ENCODE data around the gene LPIN1. TPM values are rescaled to one million over a fixed set of nuclear protein-coding genes. Genes with fewer than 3 reads are reported as not detected.
A peak's percentile ranks its signal among the peaks of the same experiment; 100 is the strongest.

LPIN1 gene
- polyA plus RNA-seq, 2 of the 4 experiments (the other 2 are of a cell fraction), result 19.2 to 27.5 TPM

DNA sequence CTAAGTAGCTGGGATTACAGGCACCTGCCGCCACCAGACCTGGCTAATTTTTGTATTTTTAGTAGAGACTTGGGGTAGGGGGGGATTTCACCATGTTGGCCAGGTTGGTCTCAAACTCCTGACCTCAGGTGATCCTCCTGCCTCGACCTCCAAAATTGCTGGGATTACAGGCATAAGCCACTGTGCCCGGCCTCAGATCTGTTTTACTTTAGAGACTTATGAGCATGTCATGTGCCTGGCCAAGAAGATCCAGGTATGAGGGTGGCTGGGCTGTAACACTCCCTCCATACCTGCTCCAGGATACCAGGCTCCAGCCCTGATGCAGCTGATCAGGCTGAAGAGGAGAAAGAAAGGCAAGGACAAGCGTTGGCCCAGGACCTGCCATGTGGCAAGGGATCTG lies 125.0 kb downstream of the LPIN1 start (continued):
- no peak for TF ChIP-seq BCL3 (IDR thresholded peaks at IDR 0.05)
- no peak for TF ChIP-seq ZSCAN20 (CRISPR knock-in tag; IDR thresholded peaks at IDR 0.05)

DNA sequence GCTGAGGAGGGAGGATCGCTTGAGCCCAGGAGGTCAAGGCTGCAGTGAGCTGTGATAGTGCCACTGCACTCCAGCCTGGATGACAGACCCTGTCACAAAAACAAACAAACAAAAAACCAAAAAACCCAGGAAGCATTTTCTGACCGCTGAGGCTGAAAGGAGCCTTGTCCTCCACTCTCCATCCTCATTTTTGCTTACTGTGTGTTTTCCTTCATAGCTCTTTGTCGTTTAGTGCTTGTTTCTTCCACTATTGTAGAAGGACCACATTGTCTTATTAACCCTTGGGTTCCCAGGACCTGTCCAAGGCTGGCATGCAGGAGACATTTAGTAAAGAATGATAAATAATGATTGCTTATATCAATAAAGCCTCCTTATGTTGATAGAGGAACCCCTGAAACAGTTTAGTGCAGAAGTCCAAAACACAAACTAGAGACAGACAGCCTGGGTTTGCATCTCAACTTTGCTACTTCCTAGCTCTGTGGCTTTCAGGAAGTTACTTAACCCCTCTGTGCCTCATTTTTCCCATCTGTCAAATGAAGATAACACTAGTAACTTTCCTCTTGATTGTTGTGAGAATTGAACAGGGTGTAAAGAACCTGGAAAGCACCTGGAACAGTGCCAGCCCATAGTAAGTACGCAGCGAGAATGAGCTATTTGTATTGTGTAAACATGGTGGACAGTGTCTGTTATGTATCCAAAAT lies 126.0 kb downstream of the LPIN1 start:
- ATAC-seq (no peak), FAIRE-seq (no peak), DNase-seq (ENCODE audit: low read depth in 1 of 2, low spot score in 1 of 2) (peak in 1 of 2 experiments; percentile 11)
- H3K4me2 ChIP-seq, result no peak overlapping the region
- no peak overlapping the region for H3K4me3 ChIP-seq
- ChIA-PET CTCF (interaction anchor here (0.9 to 2.9 kb wide), 2 partner anchors 9 to 44 kb away, joined by 3 to 22 read pairs; no protein-coding TSS in a partner anchor), POLR2A (interaction anchor here (0.7 kb wide), 1 partner anchor 19 kb away, joined by 3 read pairs; no protein-coding TSS in a partner anchor)
- H3K27ac ChIP-seq, result no peak overlapping the region
- 21% methylated on average over 5 of the region's 5 CpGs for WGBS (ENCODE audit: missing lambda C conversion rate)
- H3K9me3 ChIP-seq, result no peaks in the 10 kb centered on the region
- no peaks in the 10 kb centered on the region for H3K4me1 ChIP-seq
- TF ChIP-seq MAFK (IDR thresholded peaks at IDR 0.05; ENCODE audit: partially characterized antibody), result peak; percentile 61
- TF ChIP-seq USF2 (IDR thresholded peaks at IDR 0.05), result no peak
- TF ChIP-seq SMC3 (IDR thresholded peaks at IDR 0.05), result no peak
- TF ChIP-seq PHF8 (IDR thresholded peaks at IDR 0.05; ENCODE audit: borderline replicate concordance, low read depth), result no peak
- TF ChIP-seq CTCF (IDR thresholded peaks at IDR 0.05), result no peak

GRCh38 chr2:11872948-11873269 lies 126.5 kb downstream of the LPIN1 start:
- CTCF ChIA-PET, result interaction anchor here (2.9 kb wide), 1 partner anchor 10 kb away, joined by 22 read pairs; no protein-coding TSS in a partner anchor
- WGBS (ENCODE audit: missing lambda C conversion rate), result 22% methylated on average over 2 of the region's 2 CpGs
- no peaks in the 10 kb centered on the region for H3K9me3 ChIP-seq
- H3K4me3 ChIP-seq, result no peak overlapping the region
- H3K4me1 ChIP-seq, result no peaks in the 10 kb centered on the region
- H3K4me2 ChIP-seq, result no peak overlapping the region
- no peak for TF ChIP-seq CEBPB (IDR thresholded peaks at IDR 0.05)
- no peak for TF ChIP-seq JUN (IDR thresholded peaks at IDR 0.05)
- no peak for TF ChIP-seq MAZ (IDR thresholded peaks at IDR 0.05; ENCODE audit: borderline replicate concordance, low read depth, low read length)
- DNase-seq (ENCODE audit: low read depth in 1 of 2, low spot score in 1 of 2) (no peak), FAIRE-seq (no peak), ATAC-seq (no peak)
- no peak overlapping the region for H3K27ac ChIP-seq
- POLR2A ChIA-PET, result no interaction called here

GRCh38 chr2:11873356-11874154 lies 127.1 kb downstream of the LPIN1 start:
- ChIA-PET POLR2A (no interaction called here), CTCF (interaction anchor here (2.9 kb wide), 1 partner anchor 10 kb away, joined by 22 read pairs; no protein-coding TSS in a partner anchor)
- Histone ChIP-seq H3K4me1 (no peaks in the 10 kb centered on the region), H3K4me2 (no peak overlapping the region), H3K9me3 (no peaks in the 10 kb centered on the region), H3K4me3 (no peak overlapping the region), H3K27ac (no peak overlapping the region)
- ATAC-seq (no peak), DNase-seq (ENCODE audit: low read depth in 1 of 2, low spot score in 1 of 2) (no peak), FAIRE-seq (no peak)
- no peak for TF ChIP-seq SREBF2 (IDR thresholded peaks at IDR 0.05)
- TF ChIP-seq CEBPB (IDR thresholded peaks at IDR 0.05), result peak; percentile 74 to 86; a peak in 3 of 4 replicates
- 42% methylated on average over 11 of the region's 11 CpGs for WGBS (ENCODE audit: missing lambda C conversion rate)

DNA sequence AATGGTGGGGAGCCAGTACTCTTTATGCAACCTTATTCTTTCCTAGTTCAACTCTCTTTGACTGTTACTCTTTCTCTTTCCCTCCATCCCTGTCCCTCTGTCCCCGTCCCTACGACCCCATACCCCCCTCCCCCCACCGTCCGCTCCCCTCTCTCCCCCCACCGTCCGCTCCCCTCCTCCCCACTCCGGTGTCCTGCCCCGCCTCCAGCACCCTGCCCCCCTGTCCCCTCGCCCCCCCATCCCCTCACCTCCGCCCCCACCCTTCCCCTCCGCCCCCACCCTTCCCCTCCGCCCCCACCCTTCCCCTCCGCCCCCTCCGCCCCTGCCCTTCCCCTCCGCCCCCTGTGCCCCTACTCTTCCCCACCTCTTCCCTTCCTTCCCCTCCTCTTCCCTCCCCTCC lies 128.4 kb downstream of the LPIN1 start:
- Histone ChIP-seq H3K9me3 (no peaks in the 10 kb centered on the region), H3K27ac (no peak overlapping the region), H3K4me3 (no peak overlapping the region), H3K4me2 (no peak overlapping the region), H3K4me1 (no peaks in the 10 kb centered on the region)
- ATAC-seq, result no peak
- ChIA-PET POLR2A (no interaction called here), CTCF (no interaction called here)
- DNase-seq (ENCODE audit: low read depth in 1 of 2, low spot score in 1 of 2), result no peak
- WGBS (ENCODE audit: missing lambda C conversion rate), result no CpG with 5 or more reads among the region's 15 CpGs
- TF ChIP-seq, protein P1, sequence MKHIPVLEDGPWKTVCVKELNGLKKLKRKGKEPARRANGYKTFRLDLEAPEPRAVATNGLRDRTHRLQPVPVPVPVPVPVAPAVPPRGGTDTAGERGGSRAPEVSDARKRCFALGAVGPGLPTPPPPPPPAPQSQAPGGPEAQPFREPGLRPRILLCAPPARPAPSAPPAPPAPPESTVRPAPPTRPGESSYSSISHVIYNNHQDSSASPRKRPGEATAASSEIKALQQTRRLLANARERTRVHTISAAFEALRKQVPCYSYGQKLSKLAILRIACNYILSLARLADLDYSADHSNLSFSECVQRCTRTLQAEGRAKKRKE (CRISPR knock-in tag; IDR thresholded peaks at IDR 0.05; ENCODE audit: low read depth), result no peak
- no peak for TF ChIP-seq NPAS2 (CRISPR knock-in tag; IDR thresholded peaks at IDR 0.05; ENCODE audit: borderline replicate concordance)
- TF ChIP-seq FOXS1 (CRISPR knock-in tag; IDR thresholded peaks at IDR 0.05), result no peak
- TF ChIP-seq TP53 (CRISPR knock-in tag; IDR thresholded peaks at IDR 0.05), result no peak
- no peak for TF ChIP-seq MAX (IDR thresholded peaks at IDR 0.05)
- TF ChIP-seq ZC3H11A (IDR thresholded peaks at IDR 0.05), result no peak
- no peak for TF ChIP-seq POLR2A (IDR thresholded peaks at IDR 0.05; ENCODE audit: low read length)
- no peak for TF ChIP-seq SREBF2 (IDR thresholded peaks at IDR 0.05)
- no peak for TF ChIP-seq EHF (CRISPR knock-in tag; IDR thresholded peaks at IDR 0.05)
- no peak for TF ChIP-seq HDAC2 (IDR thresholded peaks at IDR 0.05)
- no peak for TF ChIP-seq KDM1A (IDR thresholded peaks at IDR 0.05; ENCODE audit: low read depth)
- no peak for FAIRE-seq

Measured in A549 (cell line).